Fibroblast of villous mesenchyme (primary cell): ENCODE data around the gene TMEFF1. TPM values are rescaled to one million over a fixed set of nuclear protein-coding genes. Genes with fewer than 3 reads are reported as not detected.
"Not testable (repeated sequence)": the region's sequence is repeated elsewhere in the genome, so short reads cannot be mapped to it uniquely, and the experiment has no call there.

Experiments
- DNase-seq: peaks from one replicate; pipeline ENCODE4 v3.0.0-alpha.2; 2010; ENCODE audit warnings: low read depth
- H3K4me3 ChIP-seq: 2 replicates; pipeline ENCODE4 v1.5.1; 2011; ENCODE audit warnings: low read depth, mild to moderate bottlenecking, low read length
- CTCF ChIP-seq: IDR thresholded peaks from 2 replicates; pipeline ENCODE4 v1.5.1; 2012; ENCODE audit warnings: low read depth, mild to moderate bottlenecking, low read length; ENCODE audit not compliant: insufficient read depth
- total RNA-seq: library from RNA; depleted of rRNA; stranded (reverse); fragments of >200 nt; gene quantifications from 2 replicates; pipeline ENCODE4 v1.2.3, GENCODE V29; 2012

The TMEFF1 gene
- total RNA-seq, 1 donor = 0.43 TPM

GRCh38 chr9:100505564-100506159, 32.7 kb downstream of the TMEFF1 start:
- H3K4me3 ChIP-seq = no peak overlapping the region
- DNase-seq = peak; percentile 59
- peak; percentile 85 for TF ChIP-seq CTCF

- DNase-seq, H3K4me3 ChIP-seq: not testable (repeated sequence)
Observed at GRCh38 chr9:100507350-100507749, 34.4 kb downstream of the TMEFF1 start.

DNA sequence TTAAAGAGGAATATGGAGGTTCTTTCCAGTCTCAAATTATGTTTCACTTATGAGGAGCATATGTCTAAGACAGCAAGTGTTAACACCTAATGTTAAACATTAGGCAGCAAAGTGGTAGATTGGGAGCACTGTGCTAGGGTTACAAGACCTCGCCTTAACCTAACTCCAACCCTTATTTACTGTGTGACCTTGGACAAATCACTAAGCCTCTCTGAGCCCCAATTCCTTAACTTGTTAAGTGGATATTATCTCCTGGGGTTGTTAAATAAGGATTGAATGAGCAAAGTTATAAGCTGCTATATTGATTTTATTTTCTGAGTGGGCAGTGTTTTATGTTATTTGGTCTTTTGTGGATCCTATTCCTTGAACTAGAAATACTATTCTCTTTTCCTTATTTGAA, 38.3 kb downstream of the TMEFF1 start:
- no peak for DNase-seq
- TF ChIP-seq CTCF = no peak
- no peak overlapping the region for H3K4me3 ChIP-seq

GRCh38 chr9:100515578-100516494, 42.9 kb downstream of the TMEFF1 start:
- no peak for TF ChIP-seq CTCF
- peak; percentile 68 for DNase-seq
- no peak overlapping the region for H3K4me3 ChIP-seq

DNA sequence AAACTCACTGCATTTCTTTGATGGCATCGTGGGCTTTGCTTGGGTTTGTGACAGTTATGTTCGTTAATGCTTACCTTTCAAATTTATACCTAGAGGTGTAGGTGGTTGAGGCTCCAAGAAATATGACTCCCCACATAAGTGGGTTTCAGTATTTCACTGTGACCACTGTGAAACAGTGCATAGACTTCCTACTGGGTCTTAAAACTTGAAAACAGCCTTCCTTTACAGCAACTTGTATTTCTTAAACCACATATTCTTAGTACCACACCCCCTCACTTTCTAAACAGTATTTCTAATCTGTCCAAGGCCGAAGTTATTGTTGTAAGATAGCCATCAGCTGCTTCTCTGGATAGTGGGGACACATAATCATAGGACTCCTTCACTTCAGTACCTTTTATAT, 48.3 kb downstream of the TMEFF1 start:
- DNase-seq = no peak
- H3K4me3 ChIP-seq = no peak overlapping the region
- TF ChIP-seq CTCF = no peak

DNA sequence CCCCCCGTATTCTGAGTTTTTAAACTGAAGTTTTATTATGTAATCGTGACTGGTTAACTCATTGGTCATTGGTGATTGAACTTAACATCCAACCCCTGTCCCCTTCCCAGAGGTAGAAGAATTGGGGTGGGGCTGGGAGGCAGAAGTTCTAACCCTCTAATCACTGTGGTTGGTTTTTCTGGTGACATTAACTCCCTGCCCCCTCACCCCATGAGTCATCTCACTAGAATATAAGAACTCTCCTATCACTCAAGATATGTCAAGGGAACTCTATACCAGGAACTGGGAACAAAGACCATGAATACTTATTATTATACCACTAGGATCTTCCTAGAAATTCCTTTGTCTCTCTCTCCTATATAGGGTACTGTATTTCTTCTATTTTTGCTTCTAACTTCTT, 52.6 kb downstream of the TMEFF1 start:
- DNase-seq = no peak
- no peak overlapping the region for H3K4me3 ChIP-seq
- TF ChIP-seq CTCF = no peak

GRCh38 chr9:100527180-100527794, 54.3 kb downstream of the TMEFF1 start:
- DNase-seq = not testable (repeated sequence)
- H3K4me3 ChIP-seq = peak overlapping the region; percentile 18
